H9 (cell line): ENCODE results near the gene SPACA5B. TPM values are rescaled to one million over a fixed set of nuclear protein-coding genes. Genes with fewer than 3 reads are reported as not detected.
"Not testable (repeated sequence)": the region's sequence is repeated elsewhere in the genome, so short reads cannot be mapped to it uniquely, and the experiment has no call there.

Experiments
- DNase-seq: peaks from one replicate; pipeline ENCODE4 v3.0.0-alpha.2; 2017
- H2AFZ ChIP-seq: one replicate; pipeline ENCODE4 v1.6.1; 2013; ENCODE audit warnings: mild to moderate bottlenecking, low read length, control low read depth, moderate library complexity
- H2AK5ac ChIP-seq: 2 replicates; pipeline ENCODE4 v1.6.1; 2013; ENCODE audit warnings: low read length, control low read depth, mixed read lengths; ENCODE audit not compliant: insufficient read length
- H2BK120ac ChIP-seq: one replicate; pipeline ENCODE4 v1.6.1; 2013; ENCODE audit warnings: low read depth, mild to moderate bottlenecking, low read length, control low read depth, inconsistent platforms; ENCODE audit not compliant: poor library complexity, severe bottlenecking
- H2BK12ac ChIP-seq: 2 replicates; pipeline ENCODE4 v1.6.1; 2013; ENCODE audit warnings: low read length, control low read depth, mixed read lengths, low read depth; ENCODE audit not compliant: insufficient read length
- H2BK15ac ChIP-seq: 2 replicates; pipeline ENCODE4 v1.6.1; 2013; ENCODE audit warnings: low read depth, low read length, control low read depth
- H2BK20ac ChIP-seq: one replicate; pipeline ENCODE4 v1.6.1; 2013; ENCODE audit warnings: low read depth, mild to moderate bottlenecking, low read length, control low read depth, inconsistent platforms; ENCODE audit not compliant: poor library complexity, severe bottlenecking
- H2BK5ac ChIP-seq: 2 replicates; pipeline ENCODE4 v1.6.1; 2013; ENCODE audit warnings: low read length, control low read depth, mixed read lengths; ENCODE audit not compliant: insufficient read length
- H3K14ac ChIP-seq: 2 replicates; pipeline ENCODE4 v1.6.1; 2013; ENCODE audit warnings: low read length, control low read depth; ENCODE audit not compliant: insufficient read depth
- H3K18ac ChIP-seq: 2 replicates; pipeline ENCODE4 v1.6.1; 2013; ENCODE audit warnings: low read depth, mild to moderate bottlenecking, mixed read lengths, low read length, control low read depth; ENCODE audit not compliant: insufficient read length
- H3K23ac ChIP-seq: 2 replicates; pipeline ENCODE4 v1.6.1; 2013; ENCODE audit warnings: low read length, control low read depth, mixed read lengths, low read depth; ENCODE audit not compliant: insufficient read length
- H3K23me2 ChIP-seq: 2 replicates; pipeline ENCODE4 v1.6.1; 2013; ENCODE audit warnings: low read depth, mild to moderate bottlenecking, mixed read lengths, low read length, control low read depth; ENCODE audit not compliant: insufficient read length, poor library complexity, severe bottlenecking
- H3K27ac ChIP-seq: 2 replicates; pipeline ENCODE4 v1.5.1; 2013; ENCODE audit warnings: low read length, control low read depth, mixed read lengths, low read depth; ENCODE audit not compliant: insufficient read length
- H3K27me3 ChIP-seq: 2 replicates; pipeline ENCODE4 v1.6.1; 2013; ENCODE audit warnings: low read length, control low read depth, inconsistent platforms; ENCODE audit not compliant: insufficient read depth
- H3K4ac ChIP-seq: 2 replicates; pipeline ENCODE4 v1.6.1; 2013; ENCODE audit warnings: low read depth, mild to moderate bottlenecking, control low read depth, inconsistent platforms, low read length, moderate library complexity
- H3K4me1 ChIP-seq: 2 replicates; pipeline ENCODE4 v1.6.1; 2013; ENCODE audit warnings: low read length, control low read depth, inconsistent platforms; ENCODE audit not compliant: insufficient read depth
- H3K4me2 ChIP-seq: 2 replicates; pipeline ENCODE4 v1.6.1; 2013; ENCODE audit warnings: low read length, control low read depth, mixed read lengths; ENCODE audit not compliant: insufficient read length, insufficient read depth
- H3K56ac ChIP-seq: 2 replicates; pipeline ENCODE4 v1.6.1; 2013; ENCODE audit warnings: low read depth, mild to moderate bottlenecking, mixed read lengths, low read length, control low read depth; ENCODE audit not compliant: insufficient read length
- H3K79me1 ChIP-seq: 2 replicates; pipeline ENCODE4 v1.6.1; 2013; ENCODE audit warnings: low read depth, mild to moderate bottlenecking, moderate library complexity, low read length, control low read depth, inconsistent platforms; ENCODE audit not compliant: insufficient read depth, poor library complexity, severe bottlenecking
- H3K79me2 ChIP-seq: 2 replicates; pipeline ENCODE4 v1.6.1; 2013; ENCODE audit warnings: low read length, control low read depth, inconsistent platforms; ENCODE audit not compliant: insufficient read depth
- H3K9ac ChIP-seq: 2 replicates; pipeline ENCODE4 v1.6.1; 2013; ENCODE audit warnings: low read length, control low read depth, mixed read lengths; ENCODE audit not compliant: insufficient read length; ENCODE audit errors: extremely low read depth
- H3K9me3 ChIP-seq: one replicate; pipeline ENCODE4 v1.6.1; 2013; ENCODE audit warnings: low read depth, low read length, inconsistent platforms; ENCODE audit not compliant: control insufficient read depth
- H3T11ph ChIP-seq: one replicate; pipeline ENCODE4 v1.6.1; 2013; ENCODE audit warnings: mild to moderate bottlenecking, low read length, control low read depth, inconsistent platforms
- H4K20me1 ChIP-seq: one replicate; pipeline ENCODE4 v1.6.1; 2013; ENCODE audit not compliant: control insufficient read depth, insufficient read length, insufficient read depth
- H4K5ac ChIP-seq: 2 replicates; pipeline ENCODE4 v1.6.1; 2013; ENCODE audit warnings: low read depth, mild to moderate bottlenecking, mixed read lengths, low read length, control low read depth; ENCODE audit not compliant: insufficient read length
- H4K8ac ChIP-seq: replicated peaks from 2 replicates; pipeline ENCODE4 v1.6.1; 2013; ENCODE audit warnings: low read length, control low read depth, mixed read lengths, low read depth; ENCODE audit not compliant: insufficient read length
- H4K91ac ChIP-seq: 2 replicates; pipeline ENCODE4 v1.6.1; 2013; ENCODE audit warnings: low read depth, mild to moderate bottlenecking, moderate library complexity, mixed read lengths, low read length, control low read depth; ENCODE audit not compliant: insufficient read length
- H3K27ac Mint-ChIP-seq, 3 experiments: 2 replicates in 2 of 3; 3 replicates in 1 of 3; pipeline ENCODE4 v1.8.0; 2020 to 2021; ENCODE audit warnings: mixed read lengths in 3 of 3, mild to moderate bottlenecking in 1 of 3, moderate library complexity in 1 of 3
- H3K27me3 Mint-ChIP-seq: 2 replicates; pipeline ENCODE4 v1.8.0; 2021; ENCODE audit warnings: low read depth, mild to moderate bottlenecking, moderate library complexity, mixed read lengths
- H3K36me3 Mint-ChIP-seq, 3 experiments: 2 replicates in 2 of 3; 3 replicates in 1 of 3; pipeline ENCODE4 v1.8.0; 2020 to 2021; ENCODE audit warnings: low read depth in 3 of 3, mixed read lengths in 3 of 3; ENCODE audit not compliant: insufficient read depth in 1 of 3
- H3K4me1 Mint-ChIP-seq, 2 experiments: 2 replicates each; pipeline ENCODE4 v1.8.0; 2020; ENCODE audit warnings: mixed read lengths in 2 of 2
- H3K4me3 Mint-ChIP-seq, 2 experiments: 2 replicates in 1 of 2; 3 replicates in 1 of 2; pipeline ENCODE4 v1.8.0; 2020 to 2021; ENCODE audit warnings: mild to moderate bottlenecking in 2 of 2, mixed read lengths in 2 of 2, moderate library complexity in 1 of 2
- H3K9me3 Mint-ChIP-seq, 2 experiments: 2 replicates in 1 of 2; 3 replicates in 1 of 2; pipeline ENCODE4 v1.8.0; 2020; ENCODE audit warnings: mild to moderate bottlenecking in 2 of 2, mixed read lengths in 2 of 2, moderate library complexity in 1 of 2
- WGBS: extraction: QIAGEN DNeasy Blood & Tissue Kit; methylation state at CpG from one replicate; pipeline ENCODE4 v1.1.7; 2013; ENCODE audit warnings: missing lambda C conversion rate, low lambda C conversion rate, mixed read lengths; ENCODE audit not compliant: insufficient read length; ENCODE audit errors: extremely low coverage; 5-methylcytosine and 5-hydroxymethylcytosine counted together
- total RNA-seq: library from RNA; stranded (reverse); gene quantifications from 2 replicates; pipeline ENCODE4 v1.2.1, GENCODE V29; 2021

The SPACA5B gene
- total RNA-seq, 1 experiment from 2014 or later = not detected

DNA sequence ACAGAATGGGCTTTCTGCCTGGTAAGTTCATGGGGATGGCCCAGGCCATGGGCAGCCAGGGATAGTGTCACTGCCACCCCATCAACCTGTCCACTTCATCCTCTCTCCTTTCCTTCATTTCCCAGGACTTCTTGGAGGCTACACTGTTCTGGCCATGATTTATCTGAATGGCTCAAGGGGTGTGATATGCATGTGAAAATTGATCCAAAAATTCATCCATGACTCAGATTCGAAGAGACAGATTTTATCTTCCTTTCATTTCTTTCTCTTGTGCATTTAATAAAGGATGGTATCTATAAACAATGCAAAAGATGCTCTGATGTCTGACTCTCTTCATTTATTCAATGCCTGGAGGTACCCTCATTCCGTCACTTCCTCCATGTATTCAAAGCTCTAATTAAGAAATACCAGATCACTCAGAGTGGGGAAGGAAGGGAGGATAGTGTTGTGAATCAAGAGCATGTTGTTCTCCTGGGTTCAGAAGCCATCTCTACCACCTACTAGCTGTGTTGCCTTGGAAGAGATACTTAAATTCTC is 1.9 kb downstream of the SPACA5B start:
- not testable (repeated sequence) for H4K91ac ChIP-seq, H3K56ac ChIP-seq, H3K4me1 Mint-ChIP-seq, H3K27me3 Mint-ChIP-seq, H3K36me3 Mint-ChIP-seq, H3T11ph ChIP-seq, H4K8ac ChIP-seq, DNase-seq, H3K23me2 ChIP-seq, H3K79me2 ChIP-seq, H3K14ac ChIP-seq, H4K5ac ChIP-seq, H3K18ac ChIP-seq, H3K27me3 ChIP-seq, H2BK15ac ChIP-seq, H3K4me3 Mint-ChIP-seq, H3K4me2 ChIP-seq, H2BK120ac ChIP-seq, H3K9me3 ChIP-seq, H3K4ac ChIP-seq, H2AFZ ChIP-seq, H2BK5ac ChIP-seq, H3K9me3 Mint-ChIP-seq, H3K27ac ChIP-seq, H2AK5ac ChIP-seq, H3K4me1 ChIP-seq, H3K27ac Mint-ChIP-seq, H3K23ac ChIP-seq, H2BK12ac ChIP-seq, H3K9ac ChIP-seq, H4K20me1 ChIP-seq, H2BK20ac ChIP-seq, H3K79me1 ChIP-seq
- no CpG with 5 or more reads among the region's 2 CpGs for WGBS

DNA sequence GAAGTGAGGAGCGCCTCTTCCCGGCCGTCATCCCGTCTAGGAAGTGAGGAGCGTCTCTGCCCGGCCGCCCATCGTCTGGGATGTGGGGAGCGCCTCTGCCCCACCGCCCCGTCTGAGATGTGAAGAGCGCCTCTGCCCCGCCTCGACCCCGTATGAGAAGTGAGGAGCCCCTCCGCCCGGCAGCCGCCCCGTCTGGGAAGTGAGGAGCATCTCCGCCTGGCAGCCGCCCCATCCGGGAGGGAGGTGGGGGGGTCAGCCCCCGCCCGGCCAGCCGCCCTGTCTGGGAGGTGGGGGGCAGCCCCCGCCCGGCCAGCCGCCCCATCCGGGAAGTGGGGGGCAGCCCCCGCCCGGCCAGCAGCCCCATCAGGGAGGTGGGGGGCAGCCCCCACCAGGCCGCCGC is 8.7 kb downstream of the SPACA5B start:
- not testable (repeated sequence) for H3K18ac ChIP-seq, H3K27me3 Mint-ChIP-seq, H3K4me2 ChIP-seq, H3T11ph ChIP-seq, H3K27me3 ChIP-seq, H3K27ac ChIP-seq, H4K20me1 ChIP-seq, H4K91ac ChIP-seq, H2BK15ac ChIP-seq, H3K4me1 ChIP-seq, DNase-seq, H3K23me2 ChIP-seq, H3K23ac ChIP-seq, H2BK20ac ChIP-seq, H3K79me1 ChIP-seq, H2BK5ac ChIP-seq, H3K36me3 Mint-ChIP-seq, H2BK12ac ChIP-seq, H4K5ac ChIP-seq, H3K4ac ChIP-seq, H3K79me2 ChIP-seq, H2AFZ ChIP-seq, H2BK120ac ChIP-seq, H3K9me3 ChIP-seq, H3K14ac ChIP-seq, H3K4me1 Mint-ChIP-seq, H3K27ac Mint-ChIP-seq, H3K9ac ChIP-seq, H4K8ac ChIP-seq, H3K56ac ChIP-seq, H2AK5ac ChIP-seq, H3K4me3 Mint-ChIP-seq
- H3K9me3 Mint-ChIP-seq = peaks cover 19 to 26% of the 10 kb centered on the region in 2 experiments
- WGBS = no CpG with 5 or more reads among the region's 33 CpGs
